H1 (cell line): Measurements from ENCODE around the gene F5. TPM values are rescaled to one million over a fixed set of nuclear protein-coding genes. Genes with fewer than 3 reads are reported as not detected.

Experiments used
- CTCF ChIA-PET: fragments of 300-600 bp; sonication (Branson Sonifier 250); formaldehyde crosslinking; loops from one replicate; lab custom pipeline; 2021; ENCODE audit not compliant: partially characterized antibody; lab: Charles Lee
- POLR2A ChIA-PET: fragments of 300-600 bp; sonication (Branson Sonifier 250); formaldehyde crosslinking; loops from one replicate; lab custom pipeline; 2021; ENCODE audit warnings: inconsistent platforms; ENCODE audit not compliant: partially characterized antibody; lab: Charles Lee
- DNase-seq, 2 experiments: peaks; one replicate each; pipeline versions ENCODE4 v3.0.0 to v3.0.0-alpha.2; 2010 to 2022; ENCODE audit warnings: low spot score in 2 of 2, low read depth in 1 of 2, mixed read lengths in 1 of 2
- FAIRE-seq: peaks from 2 replicates; lab custom pipeline; 2011; peaks lifted over from hg19 to GRCh38; lab: Jason Lieb, UNC
- H2AFZ ChIP-seq: 2 replicates; pipeline ENCODE4 v1.8.1; 2012; ENCODE audit warnings: low read length, inconsistent platforms
- H2AK5ac ChIP-seq: 2 replicates; pipeline ENCODE4 v1.6.1; 2013; ENCODE audit warnings: low read depth, low read length
- H2BK120ac ChIP-seq: replicated peaks from 2 replicates; pipeline ENCODE3; 2013; ENCODE audit warnings: low read depth, low read length, inconsistent platforms
- H2BK12ac ChIP-seq: 2 replicates; pipeline ENCODE4 v1.6.1; 2013; ENCODE audit warnings: low read depth, low read length
- H2BK15ac ChIP-seq: 2 replicates; pipeline ENCODE4 v1.6.1; 2013; ENCODE audit warnings: low read length
- H2BK20ac ChIP-seq: 2 replicates; pipeline ENCODE4 v1.6.1; 2013; ENCODE audit warnings: low read length
- H2BK5ac ChIP-seq: 2 replicates; pipeline ENCODE4 v1.6.1; 2013; ENCODE audit warnings: low read depth, low read length
- H3K14ac ChIP-seq: 2 replicates; pipeline ENCODE4 v1.6.1; 2013; ENCODE audit warnings: inconsistent platforms; ENCODE audit not compliant: insufficient read length
- H3K18ac ChIP-seq: 2 replicates; pipeline ENCODE4 v1.6.1; 2013; ENCODE audit warnings: low read length; ENCODE audit errors: extremely low read depth
- H3K23ac ChIP-seq: 2 replicates; pipeline ENCODE4 v1.6.1; 2013; ENCODE audit warnings: inconsistent platforms; ENCODE audit not compliant: insufficient read length
- H3K23me2 ChIP-seq: 2 replicates; pipeline ENCODE4 v1.6.1; 2013; ENCODE audit warnings: low read depth, low read length
- H3K27ac ChIP-seq: 2 replicates; pipeline ENCODE4 v1.6.1; 2011; ENCODE audit warnings: low read depth, low read length, inconsistent platforms
- H3K27me3 ChIP-seq, 4 experiments: replicated peaks in 1 of 4; 1 replicate in 1 of 4; 2 replicates in 3 of 4; pipeline versions ENCODE4 v1.6.1 to v1.8.1; 2011 to 2013; ENCODE audit warnings: low read length in 3 of 4, mild to moderate bottlenecking in 3 of 4, inconsistent platforms in 2 of 4, mixed read lengths in 2 of 4, moderate library complexity in 1 of 4; ENCODE audit not compliant: control insufficient read depth in 3 of 4, insufficient read depth in 3 of 4; ENCODE audit errors: extremely low read depth in 1 of 4
- H3K36me3 ChIP-seq, 4 experiments: 2 replicates each; pipeline versions ENCODE4 v1.6.1 to v1.8.1; 2011 to 2013; ENCODE audit warnings: mild to moderate bottlenecking in 4 of 4, low read length in 3 of 4, moderate library complexity in 2 of 4, control low read depth in 1 of 4, inconsistent platforms in 1 of 4; ENCODE audit not compliant: insufficient read depth in 4 of 4, control insufficient read depth in 2 of 4
- H3K4ac ChIP-seq: replicated peaks from 2 replicates; pipeline ENCODE3; 2013; ENCODE audit warnings: low read length, low read depth, mixed read lengths, inconsistent platforms; ENCODE audit not compliant: insufficient read length
- H3K4me1 ChIP-seq, 4 experiments: replicated peaks in 1 of 4; 1 replicate in 1 of 4; 2 replicates in 3 of 4; pipeline versions ENCODE4 v1.6.1 to v1.8.1; 2011 to 2013; ENCODE audit warnings: low read length in 3 of 4, inconsistent platforms in 2 of 4, mixed read lengths in 1 of 4; ENCODE audit not compliant: insufficient read depth in 4 of 4, control insufficient read depth in 3 of 4
- H3K4me2 ChIP-seq, 2 experiments: 2 replicates each; pipeline versions ENCODE4 v1.6.1 to v1.8.1; 2011 to 2013; ENCODE audit warnings: low read depth in 2 of 2, low read length in 2 of 2, control low read depth in 1 of 2, inconsistent platforms in 1 of 2, mild to moderate bottlenecking in 1 of 2; ENCODE audit not compliant: insufficient read depth in 1 of 2
- H3K4me3 ChIP-seq, 4 experiments: fragments of 200-600, 300-600 bp in 1 of 4; sonication (generic), shearing (Covaris generic), sonication (Bioruptor Twin) in 1 of 4; 2 replicates each; pipeline versions ENCODE4 v1.5.1 to v1.8.1; 2011 to 2016; ENCODE audit warnings: low read length in 4 of 4, low read depth in 3 of 4, control low read depth in 2 of 4, inconsistent platforms in 2 of 4, mild to moderate bottlenecking in 2 of 4, mixed read lengths in 1 of 4, moderate library complexity in 1 of 4; ENCODE audit not compliant: insufficient read depth in 2 of 4; ENCODE audit errors: extremely low read depth in 1 of 4
- H3K56ac ChIP-seq: replicated peaks from 2 replicates; pipeline ENCODE3; 2013; ENCODE audit warnings: low read depth, mild to moderate bottlenecking, mixed read lengths, low read length, inconsistent platforms; ENCODE audit not compliant: insufficient read length
- H3K79me1 ChIP-seq: 2 replicates; pipeline ENCODE4 v1.6.1; 2013; ENCODE audit warnings: low read depth, low read length, control low read depth
- H3K79me2 ChIP-seq, 2 experiments: 2 replicates each; pipeline versions ENCODE4 v1.6.1 to v1.8.1; 2012 to 2013; ENCODE audit warnings: low read length in 2 of 2, mild to moderate bottlenecking in 2 of 2, inconsistent platforms in 1 of 2; ENCODE audit not compliant: insufficient read depth in 2 of 2, control insufficient read depth in 1 of 2
- H3K9ac ChIP-seq, 4 experiments: replicated peaks in 1 of 4; 1 replicate in 1 of 4; 2 replicates in 3 of 4; pipeline versions ENCODE4 v1.6.1 to v1.8.1; 2011 to 2013; ENCODE audit warnings: low read depth in 3 of 4, low read length in 3 of 4, control low read depth in 2 of 4, mild to moderate bottlenecking in 2 of 4, moderate library complexity in 2 of 4, inconsistent platforms in 1 of 4; ENCODE audit errors: extremely low read depth in 1 of 4
- H3K9me3 ChIP-seq, 2 experiments: 2 replicates each; pipeline versions ENCODE4 v1.6.1 to v1.8.1; 2012 to 2013; ENCODE audit warnings: mild to moderate bottlenecking in 2 of 2, moderate library complexity in 2 of 2, control low read depth in 1 of 2, inconsistent platforms in 1 of 2, low read depth in 1 of 2, low read length in 1 of 2, mixed read lengths in 1 of 2; ENCODE audit not compliant: insufficient read depth in 2 of 2
- H4K20me1 ChIP-seq, 2 experiments: replicated peaks in 1 of 2; 2 replicates each; pipeline versions ENCODE3 to v1.8.1; 2011 to 2013; ENCODE audit warnings: inconsistent platforms in 2 of 2, low read length in 2 of 2, mild to moderate bottlenecking in 1 of 2; ENCODE audit not compliant: insufficient read depth in 2 of 2, control insufficient read depth in 1 of 2
- H4K5ac ChIP-seq: 2 replicates; pipeline ENCODE4 v1.6.1; 2013; ENCODE audit warnings: low read length, low read depth, mixed read lengths, inconsistent platforms; ENCODE audit not compliant: insufficient read length
- H4K8ac ChIP-seq: 2 replicates; pipeline ENCODE4 v1.8.0; 2013; ENCODE audit warnings: mild to moderate bottlenecking, moderate library complexity, low read length, inconsistent platforms; ENCODE audit not compliant: insufficient read depth; ENCODE audit errors: extremely low read depth
- H4K91ac ChIP-seq: replicated peaks from 2 replicates; pipeline ENCODE3; 2013; ENCODE audit warnings: low read length, mixed read lengths, inconsistent platforms; ENCODE audit not compliant: insufficient read length
- CEBPB ChIP-seq: IDR thresholded peaks from 2 replicates; pipeline ENCODE4 v1.6.1; 2012; ENCODE audit warnings: low read depth, low read length
- EGR1 ChIP-seq: IDR thresholded peaks from 2 replicates; pipeline ENCODE4 v1.6.1; 2011; ENCODE audit warnings: low read depth, low read length, borderline replicate concordance
- FOSL1 ChIP-seq: IDR thresholded peaks from 2 replicates; pipeline ENCODE4 v1.6.1; 2011; ENCODE audit warnings: mild to moderate bottlenecking, low read depth, low read length, moderate library complexity; ENCODE audit not compliant: insufficient read depth
- KDM5A ChIP-seq: fragments of 200-600 bp; IDR thresholded peaks from 2 replicates; pipeline ENCODE4 v1.7.1; 2012; ENCODE audit warnings: mild to moderate bottlenecking, low read length, inconsistent platforms, mixed read lengths
- NANOG ChIP-seq: IDR thresholded peaks from 2 replicates; pipeline ENCODE4 v1.6.1; 2011; ENCODE audit warnings: low read length, low read depth, mild to moderate bottlenecking, inconsistent platforms; ENCODE audit not compliant: insufficient read depth, poor library complexity, severe bottlenecking
- RAD21 ChIP-seq, 2 experiments: IDR thresholded peaks in 1 of 2; conservative IDR thresholded peaks in 1 of 2; 2 replicates each; pipeline ENCODE4 v1.6.1; 2011; ENCODE audit warnings: low read depth in 2 of 2, low read length in 2 of 2, improper control_type of control experiment in 1 of 2, inconsistent platforms in 1 of 2, mild to moderate bottlenecking in 1 of 2, moderate library complexity in 1 of 2
- SIRT6 ChIP-seq: IDR thresholded peaks from one replicate; pipeline ENCODE4 v1.7.1; 2012; ENCODE audit warnings: low read length, inconsistent platforms
- SP2 ChIP-seq: IDR thresholded peaks from 2 replicates; pipeline ENCODE4 v1.6.1; 2012; ENCODE audit warnings: mild to moderate bottlenecking, low read length, inconsistent platforms
- TBP ChIP-seq: IDR thresholded peaks from 2 replicates; pipeline ENCODE4 v1.6.1; 2011; ENCODE audit warnings: low read depth, low read length, improper control_type of control experiment
- TCF12 ChIP-seq: IDR thresholded peaks from 2 replicates; pipeline ENCODE4 v1.6.1; 2011; ENCODE audit warnings: low read depth, mild to moderate bottlenecking, low read length
- WGBS, 2 experiments: shearing (Covaris generic) in 1 of 2; methylation state at CpG; one replicate each; pipeline versions ENCODE4 v1.1.6 to v1.1.7; 2013 to 2015; ENCODE audit warnings: low lambda C conversion rate in 2 of 2, mixed read lengths in 2 of 2, inconsistent platforms in 1 of 2, low coverage in 1 of 2, missing lambda C conversion rate in 1 of 2; ENCODE audit not compliant: insufficient replicate concordance in 2 of 2, insufficient coverage in 1 of 2, insufficient read length in 1 of 2; ENCODE audit errors: extremely low coverage in 1 of 2, missing lambda C conversion rate in 1 of 2; 5-methylcytosine and 5-hydroxymethylcytosine counted together
- polyA plus RNA-seq, 7 experiments: library from polyadenylated mRNA; depleted of rRNA in 3 of 7; stranded (reverse) in 5 of 7; unstranded in 2 of 7; fragments of >200 nt in 5 of 7; fragments of 200-250 nt in 2 of 7; gene quantifications; 1 replicate in 5 of 7; 2 replicates in 1 of 7; 4 replicates in 1 of 7; pipeline versions ENCODE4 v1.2.1 to v1.2.3, GENCODE V29; 2011 to 2013; ENCODE audit warnings: missing spikeins in 2 of 7, mixed read lengths in 2 of 7
- total RNA-seq: library from RNA; stranded (reverse); fragmentation: NEBNext Ultra II Directional; extraction: Animal tissue kit (Norgen Biotek cat#: 25700); gene quantifications from 2 replicates; pipeline ENCODE4 v1.2.1, GENCODE V29; 2021
- TF ChIP-seq, protein P1 (sequence below), 3 experiments: IDR thresholded peaks; 1 replicate in 2 of 3; 2 replicates in 1 of 3; pipeline versions ENCODE4 v1.5.1 to v1.6.1; 2011; ENCODE audit warnings: low read length in 3 of 3, mild to moderate bottlenecking in 3 of 3, inconsistent platforms in 2 of 3, low read depth in 1 of 3, moderate library complexity in 1 of 3; ENCODE audit not compliant: insufficient read depth in 1 of 3; ENCODE audit errors: control extremely low read depth in 1 of 3

F5 gene
- total and polyA plus RNA-seq, 2 of the 8 experiments (the other 6 are each of a cell fraction or from before 2014, with no cell fraction given): 0.04 to 0.06 TPM

DNA sequence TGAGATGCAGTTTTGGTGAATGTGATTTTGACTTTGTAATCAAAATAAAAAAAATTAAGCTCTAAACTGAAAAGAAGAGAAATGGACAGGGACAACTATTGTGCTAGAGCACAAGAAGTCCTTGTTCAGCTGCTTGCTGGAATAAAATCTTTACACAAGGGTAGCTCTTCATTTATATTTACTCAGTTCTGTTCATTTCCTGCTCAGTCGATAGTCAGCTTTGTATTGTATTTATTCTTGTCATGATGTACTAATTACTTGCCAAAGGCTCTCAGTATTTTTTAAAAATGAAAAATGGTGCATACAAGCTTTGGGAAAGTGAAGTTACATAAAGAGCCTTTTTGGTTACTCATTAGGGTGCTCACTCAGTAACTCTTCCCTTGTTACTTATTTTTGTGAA lies 17.8 kb downstream of the F5 start:
- H4K5ac ChIP-seq: no peak overlapping the region
- WGBS, 2 experiments: 92% methylated on average over 1 of the region's 1 CpG; no CpG with 5 or more reads in 1 of the 2 experiments
- H3K14ac ChIP-seq: no peak overlapping the region
- no peaks in the 10 kb centered on the region for H3K4me1 ChIP-seq
- H3K4me3 ChIP-seq: no peak overlapping the region
- FAIRE-seq: no peak
- H4K20me1 ChIP-seq: no peaks in the 10 kb centered on the region
- ChIA-PET CTCF (interaction anchor here (1.1 to 1.8 kb wide), 2 partner anchors 9 to 33 kb away, joined by 4 to 5 read pairs; no protein-coding TSS in a partner anchor), POLR2A (no interaction called here)
- no peak overlapping the region for H4K8ac ChIP-seq
- no peak overlapping the region for H2BK12ac ChIP-seq
- no peak overlapping the region for H3K23ac ChIP-seq
- no peaks in the 10 kb centered on the region for H3K36me3 ChIP-seq
- H3K23me2 ChIP-seq: no peaks in the 10 kb centered on the region
- H3K9ac ChIP-seq: no peak overlapping the region
- no peak overlapping the region for H2BK20ac ChIP-seq
- H3K27ac ChIP-seq: no peak overlapping the region
- no peak overlapping the region for H3K56ac ChIP-seq
- H2BK120ac ChIP-seq: no peak overlapping the region
- H2AK5ac ChIP-seq: no peak overlapping the region
- no peak overlapping the region for H2BK15ac ChIP-seq
- no peak for TF ChIP-seq KDM5A
- no peak for TF ChIP-seq SP2
- TF ChIP-seq, protein P1, sequence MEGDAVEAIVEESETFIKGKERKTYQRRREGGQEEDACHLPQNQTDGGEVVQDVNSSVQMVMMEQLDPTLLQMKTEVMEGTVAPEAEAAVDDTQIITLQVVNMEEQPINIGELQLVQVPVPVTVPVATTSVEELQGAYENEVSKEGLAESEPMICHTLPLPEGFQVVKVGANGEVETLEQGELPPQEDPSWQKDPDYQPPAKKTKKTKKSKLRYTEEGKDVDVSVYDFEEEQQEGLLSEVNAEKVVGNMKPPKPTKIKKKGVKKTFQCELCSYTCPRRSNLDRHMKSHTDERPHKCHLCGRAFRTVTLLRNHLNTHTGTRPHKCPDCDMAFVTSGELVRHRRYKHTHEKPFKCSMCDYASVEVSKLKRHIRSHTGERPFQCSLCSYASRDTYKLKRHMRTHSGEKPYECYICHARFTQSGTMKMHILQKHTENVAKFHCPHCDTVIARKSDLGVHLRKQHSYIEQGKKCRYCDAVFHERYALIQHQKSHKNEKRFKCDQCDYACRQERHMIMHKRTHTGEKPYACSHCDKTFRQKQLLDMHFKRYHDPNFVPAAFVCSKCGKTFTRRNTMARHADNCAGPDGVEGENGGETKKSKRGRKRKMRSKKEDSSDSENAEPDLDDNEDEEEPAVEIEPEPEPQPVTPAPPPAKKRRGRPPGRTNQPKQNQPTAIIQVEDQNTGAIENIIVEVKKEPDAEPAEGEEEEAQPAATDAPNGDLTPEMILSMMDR (IDR thresholded peaks at IDR 0.05; ENCODE audit: control extremely low read depth in 1 of 3, insufficient read depth in 1 of 3, low read depth in 1 of 3, low read length in 3 of 3): no peak
- no peak for TF ChIP-seq FOSL1
- no peak for TF ChIP-seq CEBPB
- TF ChIP-seq TBP: no peak
- no peak for TF ChIP-seq EGR1
- no peak for TF ChIP-seq SIRT6
- TF ChIP-seq TCF12: no peak
- no peak for TF ChIP-seq RAD21 (IDR thresholded peaks at IDR 0.05 in 1 of 2, conservative IDR thresholded peaks at IDR 0.05 in 1 of 2; ENCODE audit: low read depth in 2 of 2, low read length in 2 of 2)
- TF ChIP-seq NANOG: no peak
- no peak overlapping the region for H2AFZ ChIP-seq
- H3K27me3 ChIP-seq: no peaks in the 10 kb centered on the region
- no peak overlapping the region for H3K4ac ChIP-seq
- H3K18ac ChIP-seq: no peak overlapping the region
- no peak for DNase-seq
- H3K79me1 ChIP-seq: no peaks in the 10 kb centered on the region
- H3K79me2 ChIP-seq: no peaks in the 10 kb centered on the region
- H4K91ac ChIP-seq: no peak overlapping the region
- no peak overlapping the region for H3K4me2 ChIP-seq
- no peak overlapping the region for H2BK5ac ChIP-seq
- H3K9me3 ChIP-seq: no peaks in the 10 kb centered on the region
